ENCODE measurements around the gene HERPUD1. TPM values are rescaled to one million over a fixed set of nuclear protein-coding genes. Genes with fewer than 3 reads are reported as not detected.

HERPUD1 gene
- total and polyA plus RNA-seq, 9 of the 15 experiments (the other 6 are each of a cell fraction or from before 2014, with no cell fraction given): 14.2 to 60.7 (median 37.4) TPM

DNA sequence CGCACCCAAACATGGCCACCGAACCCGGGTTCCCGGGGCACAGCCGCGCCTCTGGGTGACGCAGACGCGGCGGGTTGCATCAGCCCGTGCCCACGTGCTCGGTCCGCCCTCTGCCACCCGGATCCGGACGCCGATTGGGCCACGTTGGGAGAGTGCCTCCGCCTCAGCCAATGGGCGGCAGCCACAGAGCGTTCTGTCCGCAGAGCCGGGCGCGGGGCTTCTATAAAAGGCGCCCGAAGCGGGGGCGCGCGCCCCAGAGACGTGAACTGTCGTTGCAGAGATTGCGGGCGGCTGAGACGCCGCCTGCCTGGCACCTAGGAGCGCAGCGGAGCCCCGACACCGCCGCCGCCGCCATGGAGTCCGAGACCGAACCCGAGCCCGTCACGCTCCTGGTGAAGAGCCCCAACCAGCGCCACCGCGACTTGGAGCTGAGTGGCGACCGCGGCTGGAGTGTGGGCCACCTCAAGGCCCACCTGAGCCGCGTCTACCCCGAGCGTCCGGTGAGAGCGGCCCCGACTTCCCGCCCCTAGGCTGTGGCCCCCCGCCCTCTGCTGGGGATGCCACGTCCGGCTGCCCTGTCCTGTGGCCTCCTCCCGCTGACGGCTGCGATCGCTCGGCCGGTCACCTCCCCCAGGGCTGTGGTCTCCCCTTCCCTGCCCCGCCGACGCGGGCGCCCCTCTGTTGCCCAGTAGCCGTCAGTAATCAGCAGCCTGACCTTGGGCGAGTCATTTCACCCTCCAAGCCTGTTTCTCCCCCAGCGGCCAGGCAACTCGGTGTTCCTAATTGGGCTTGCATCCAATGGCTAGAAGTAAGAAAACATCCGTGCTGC is at the start of gene HERPUD1 (continued):
- TF ChIP-seq, protein P1, sequence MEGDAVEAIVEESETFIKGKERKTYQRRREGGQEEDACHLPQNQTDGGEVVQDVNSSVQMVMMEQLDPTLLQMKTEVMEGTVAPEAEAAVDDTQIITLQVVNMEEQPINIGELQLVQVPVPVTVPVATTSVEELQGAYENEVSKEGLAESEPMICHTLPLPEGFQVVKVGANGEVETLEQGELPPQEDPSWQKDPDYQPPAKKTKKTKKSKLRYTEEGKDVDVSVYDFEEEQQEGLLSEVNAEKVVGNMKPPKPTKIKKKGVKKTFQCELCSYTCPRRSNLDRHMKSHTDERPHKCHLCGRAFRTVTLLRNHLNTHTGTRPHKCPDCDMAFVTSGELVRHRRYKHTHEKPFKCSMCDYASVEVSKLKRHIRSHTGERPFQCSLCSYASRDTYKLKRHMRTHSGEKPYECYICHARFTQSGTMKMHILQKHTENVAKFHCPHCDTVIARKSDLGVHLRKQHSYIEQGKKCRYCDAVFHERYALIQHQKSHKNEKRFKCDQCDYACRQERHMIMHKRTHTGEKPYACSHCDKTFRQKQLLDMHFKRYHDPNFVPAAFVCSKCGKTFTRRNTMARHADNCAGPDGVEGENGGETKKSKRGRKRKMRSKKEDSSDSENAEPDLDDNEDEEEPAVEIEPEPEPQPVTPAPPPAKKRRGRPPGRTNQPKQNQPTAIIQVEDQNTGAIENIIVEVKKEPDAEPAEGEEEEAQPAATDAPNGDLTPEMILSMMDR (IDR thresholded peaks at IDR 0.05 in 2 of 3, conservative IDR thresholded peaks at IDR 0.05 in 1 of 3; ENCODE audit: insufficient read depth in 2 of 3, low read depth in 1 of 3, low read length in 3 of 3): peak in 2 of 3 experiments; percentile 15 to 23; a peak in 2 of 6 replicates
- TF ChIP-seq SP1 (CRISPR knock-in tag; IDR thresholded peaks at IDR 0.05): peak; percentile 69; the same call in 1 of the 2 replicates
- TF ChIP-seq ZNF75A (CRISPR knock-in tag; IDR thresholded peaks at IDR 0.05): no peak
- TF ChIP-seq, protein P2, sequence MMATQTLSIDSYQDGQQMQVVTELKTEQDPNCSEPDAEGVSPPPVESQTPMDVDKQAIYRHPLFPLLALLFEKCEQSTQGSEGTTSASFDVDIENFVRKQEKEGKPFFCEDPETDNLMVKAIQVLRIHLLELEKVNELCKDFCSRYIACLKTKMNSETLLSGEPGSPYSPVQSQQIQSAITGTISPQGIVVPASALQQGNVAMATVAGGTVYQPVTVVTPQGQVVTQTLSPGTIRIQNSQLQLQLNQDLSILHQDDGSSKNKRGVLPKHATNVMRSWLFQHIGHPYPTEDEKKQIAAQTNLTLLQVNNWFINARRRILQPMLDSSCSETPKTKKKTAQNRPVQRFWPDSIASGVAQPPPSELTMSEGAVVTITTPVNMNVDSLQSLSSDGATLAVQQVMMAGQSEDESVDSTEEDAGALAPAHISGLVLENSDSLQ (IDR thresholded peaks at IDR 0.05): peak; percentile 96
- TF ChIP-seq LCOR (CRISPR knock-in tag; IDR thresholded peaks at IDR 0.05): 0 out of 2 replicates have a peak, but pooled peaks have one; percentile 18
- TF ChIP-seq NFXL1 (CRISPR knock-in tag; IDR thresholded peaks at IDR 0.05): no peak
- peak; percentile 94 for TF ChIP-seq MAX (CRISPR knock-in tag; IDR thresholded peaks at IDR 0.05)
- no peak for TF ChIP-seq MTF1 (CRISPR knock-in tag; IDR thresholded peaks at IDR 0.05; ENCODE audit: borderline replicate concordance)
- peak; percentile 73; the same call in 1 of the 2 replicates for TF ChIP-seq STAT6 (CRISPR knock-in tag; IDR thresholded peaks at IDR 0.05)
- TF ChIP-seq SNRNP70 (optimal IDR thresholded peaks at IDR 0.05; ENCODE audit: low read depth, low read length): no peak
- TF ChIP-seq MYC (IDR thresholded peaks at IDR 0.05; ENCODE audit: low read depth, low read length): peak; percentile 100
- TF ChIP-seq MYC (CRISPR knock-in tag; IDR thresholded peaks at IDR 0.05; ENCODE audit: borderline replicate concordance, low read depth): 0 out of 2 replicates have a peak, but pooled peaks have one; percentile 78
- peak; percentile 90 for TF ChIP-seq BHLHE40 (IDR thresholded peaks at IDR 0.05; ENCODE audit: low read length)
- peak; percentile 65; the same call in 1 of the 2 replicates for TF ChIP-seq L3MBTL2 (IDR thresholded peaks at IDR 0.05)
- peak; percentile 90 for TF ChIP-seq U2AF1 (optimal IDR thresholded peaks at IDR 0.05; ENCODE audit: low read depth, low read length)
- TF ChIP-seq ILK (tag; IDR thresholded peaks at IDR 0.05; ENCODE audit: borderline replicate concordance, low read depth): no peak
- TF ChIP-seq SAP30 (IDR thresholded peaks at IDR 0.05; ENCODE audit: borderline replicate concordance, insufficient read depth, low read depth, low read length, poor library complexity, severe bottlenecking): no peak
- TF ChIP-seq CAMTA2 (CRISPR knock-in tag; conservative IDR thresholded peaks at IDR 0.05): no peak
- TF ChIP-seq SP2 (IDR thresholded peaks at IDR 0.05; ENCODE audit: extremely low read depth, low read depth, low read length, poor library complexity, severe bottlenecking): peak; percentile 51
- peak; percentile 61 to 93 (median 89) for TF ChIP-seq YY1 (IDR thresholded peaks at IDR 0.05; ENCODE audit: borderline replicate concordance in 1 of 3, control insufficient read depth in 1 of 3, extremely low read depth in 1 of 3, insufficient read depth in 3 of 3, insufficient read length in 1 of 3, insufficient replicate concordance in 2 of 3, low read depth in 1 of 3, low read length in 2 of 3)
